HG02870 (cell line): ENCODE measurements around the gene SDHAF2.
"Not testable (repeated sequence)": the region's sequence is repeated elsewhere in the genome, so short reads cannot be mapped to it uniquely, and the experiment has no call there.

ENCODE experiments used
- ATAC-seq: cut with Tn5 transposase; IDR thresholded peaks from one replicate; pipeline ENCODE4 v1.9.1; 2021; ENCODE audit warnings: mild to moderate bottlenecking, moderate library complexity; ENCODE audit not compliant: unreplicated experiment

SDHAF2 gene

GRCh38 chr11:61429691-61430582 lies at the start of gene SDHAF2, which contains the start of gene CPSF7:
TSS of gene SDHAF2 (plus strand) at chr11:61430124. CDS start at chr11:61430147, 23 bp downstream.
TSS of gene CPSF7 (minus strand) at chr11:61429975. CDS start at chr11:61429235, 740 bp downstream.
- ATAC-seq = peak; percentile 87

- ATAC-seq = no peak
These were observed 49.0 kb upstream of the SDHAF2 start for GRCh38 chr11:61380884-61381283.

- ATAC-seq = not testable (repeated sequence)
These were observed 46.1 kb upstream of the SDHAF2 start for GRCh38 chr11:61383859-61384258.

GRCh38 chr11:61384271-61385242 lies 45.4 kb upstream of the SDHAF2 start:
- ATAC-seq = no peak

- ATAC-seq = no peak
These were observed 39.8 kb upstream of the SDHAF2 start for GRCh38 chr11:61390161-61390560.

GRCh38 chr11:61392981-61393595 lies 36.8 kb upstream of the SDHAF2 start:
- ATAC-seq = no peak

- no peak for ATAC-seq
These were observed 28.8 kb upstream of the SDHAF2 start for GRCh38 chr11:61401173-61401572.

GRCh38 chr11:61401573-61401972 lies 28.4 kb upstream of the SDHAF2 start:
- ATAC-seq = no peak

GRCh38 chr11:61403658-61404057 lies 26.3 kb upstream of the SDHAF2 start:
- ATAC-seq = no peak

GRCh38 chr11:61404103-61404502 lies 25.8 kb upstream of the SDHAF2 start:
- ATAC-seq = no peak

GRCh38 chr11:61404641-61405040 lies 25.3 kb upstream of the SDHAF2 start:
- ATAC-seq = no peak

GRCh38 chr11:61406067-61406466 lies 23.9 kb upstream of the SDHAF2 start:
- ATAC-seq = no peak

GRCh38 chr11:61406991-61407728 lies 22.8 kb upstream of the SDHAF2 start:
- no peak for ATAC-seq

GRCh38 chr11:61411589-61411988 lies 18.3 kb upstream of the SDHAF2 start:
- no peak for ATAC-seq

GRCh38 chr11:61413496-61413895 lies 16.4 kb upstream of the SDHAF2 start:
- no peak for ATAC-seq

- ATAC-seq = no peak
These were observed 15.4 kb upstream of the SDHAF2 start for GRCh38 chr11:61414547-61414946.

- no peak for ATAC-seq
These were observed 14.5 kb upstream of the SDHAF2 start for GRCh38 chr11:61415381-61415780.

GRCh38 chr11:61416941-61417340 lies 13.0 kb upstream of the SDHAF2 start:
- no peak for ATAC-seq

GRCh38 chr11:61417670-61418069 lies 12.3 kb upstream of the SDHAF2 start:
- ATAC-seq = no peak

GRCh38 chr11:61418136-61418535 lies 11.8 kb upstream of the SDHAF2 start:
- no peak for ATAC-seq
